Sigmoid colon (tissue), 7 donors: ENCODE results near the gene AATK. TPM values are rescaled to one million over a fixed set of nuclear protein-coding genes. Genes with fewer than 3 reads are reported as not detected.

Source experiments
- DNase-seq: peaks from one replicate; pipeline ENCODE4 v3.0.0-alpha.2; 2019
- H3K27ac ChIP-seq, 4 donors: fragments of 200-600 bp; sonication (generic); one replicate each; pipeline ENCODE4 v1.5.1; 2016 to 2019; ENCODE audit warnings: mild to moderate bottlenecking in 1 of 4
- H3K27me3 ChIP-seq, 3 donors: fragments of 200-600 bp; sonication (generic); one replicate each; pipeline ENCODE4 v1.5.1; 2019; ENCODE audit warnings: mild to moderate bottlenecking in 1 of 3
- H3K36me3 ChIP-seq, 4 donors: fragments of 200-600 bp; sonication (generic); one replicate each; pipeline ENCODE4 v1.5.1; 2016 to 2019
- H3K4me1 ChIP-seq, 4 donors: fragments of 200-600 bp; sonication (generic); one replicate each; pipeline ENCODE4 v1.5.1; 2017 to 2019
- H3K4me3 ChIP-seq, 4 donors: fragments of 200-600 bp; sonication (generic); one replicate each; pipeline ENCODE4 v1.5.1; 2017 to 2019; ENCODE audit warnings: mild to moderate bottlenecking in 2 of 4, moderate library complexity in 1 of 4
- H3K9me3 ChIP-seq, 4 donors: fragments of 200-600 bp in 3 of 4; sonication (generic) in 3 of 4; one replicate each; pipeline versions ENCODE4 v1.5.1 to v1.6.1; 2013 to 2019
- EP300 ChIP-seq, 4 donors: sonication (generic); formaldehyde crosslinking; IDR thresholded peaks; one replicate each; pipeline ENCODE4 v1.6.1; 2017; ENCODE audit warnings: antibody characterized with exemption in 4 of 4
- POLR2A ChIP-seq, 2 donors: fragments of 450-650 bp; IDR thresholded peaks; one replicate each; pipeline ENCODE4 v1.6.1; 2016; ENCODE audit warnings: antibody characterized with exemption in 2 of 2, mild to moderate bottlenecking in 2 of 2, moderate library complexity in 2 of 2
- POLR2AphosphoS5 ChIP-seq, 4 donors: sonication (generic); formaldehyde crosslinking; IDR thresholded peaks; one replicate each; pipeline ENCODE4 v1.6.1; 2017; ENCODE audit warnings: antibody characterized with exemption in 4 of 4
- WGBS, 2 donors: extraction: QIAGEN DNeasy Blood & Tissue Kit; methylation state at CpG; one replicate each; pipeline ENCODE4 v1.1.7; 2013; 5-methylcytosine and 5-hydroxymethylcytosine counted together
- intact Hi-C: fragments of 100-400 bp; cut with DNase I; formaldehyde crosslinking; loops from one replicate; pipeline ENCODE4 v1.15.1; 2023
- polyA plus RNA-seq, 3 donors: library from polyadenylated mRNA; stranded (reverse); fragments of 200-250 nt; gene quantifications; one replicate each; pipeline ENCODE4 v1.2.3, GENCODE V29; 2013
- total RNA-seq, 4 donors: library from RNA; depleted of rRNA; stranded (reverse); fragments of >200 nt; gene quantifications; one replicate each; pipeline ENCODE4 v1.1.0, GENCODE V29; 2016
- TF ChIP-seq, protein P1 (sequence below), 4 experiments: fragments of 450-650 bp in 3 of 4; fragments of 200-600 bp in 1 of 4; IDR thresholded peaks; one replicate each; pipeline ENCODE4 v1.5.1; 2016 to 2019; ENCODE audit warnings: antibody characterized with exemption in 4 of 4, mild to moderate bottlenecking in 3 of 4, moderate library complexity in 2 of 4
- donor health status: healthy with polysubstance abuse.
- donor health status: Bipolar disorder and iron deficiency.
- donor health status: healthy.

The AATK gene
- total and polyA plus RNA-seq, 7 donors: 0.16 to 9.6 (median 4.2) TPM

DNA sequence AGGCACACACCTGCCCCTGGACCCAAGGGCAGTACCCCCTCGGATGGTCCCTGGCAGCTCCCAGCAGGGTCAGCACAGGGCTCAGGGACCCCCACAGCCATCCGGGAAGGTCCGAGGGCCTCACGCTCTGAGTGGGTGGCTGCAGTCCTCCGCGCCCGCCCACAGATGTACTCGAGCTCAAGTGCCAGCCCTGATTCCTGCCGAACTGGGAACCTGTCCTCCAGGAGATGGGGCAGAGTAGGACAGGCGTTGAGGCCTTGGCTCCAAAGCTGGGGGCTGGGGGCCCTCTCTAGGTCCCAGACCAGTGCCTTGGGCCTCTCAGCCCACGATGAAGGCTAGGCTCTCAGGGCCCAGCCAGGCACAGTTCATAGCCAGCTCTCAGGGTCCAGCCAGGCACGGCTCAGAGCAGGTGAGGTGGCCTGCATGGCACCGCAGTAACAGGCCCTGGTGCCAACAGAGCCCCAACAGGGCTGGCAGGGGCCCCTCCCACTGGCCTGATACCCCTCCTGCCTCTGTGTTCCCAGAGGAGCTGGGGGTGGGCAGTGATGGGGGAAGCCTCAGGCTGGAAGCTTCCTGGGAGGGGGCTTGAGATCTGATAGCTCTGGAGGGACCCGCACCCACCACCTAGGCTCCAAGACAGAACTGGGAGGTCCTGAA is 36.2 kb downstream of the AATK start:
- no peak for DNase-seq
- intact Hi-C loops: no loop called here
- 80 to 87% methylated on average over 14 of the region's 14 CpGs for WGBS, 2 donors

DNA sequence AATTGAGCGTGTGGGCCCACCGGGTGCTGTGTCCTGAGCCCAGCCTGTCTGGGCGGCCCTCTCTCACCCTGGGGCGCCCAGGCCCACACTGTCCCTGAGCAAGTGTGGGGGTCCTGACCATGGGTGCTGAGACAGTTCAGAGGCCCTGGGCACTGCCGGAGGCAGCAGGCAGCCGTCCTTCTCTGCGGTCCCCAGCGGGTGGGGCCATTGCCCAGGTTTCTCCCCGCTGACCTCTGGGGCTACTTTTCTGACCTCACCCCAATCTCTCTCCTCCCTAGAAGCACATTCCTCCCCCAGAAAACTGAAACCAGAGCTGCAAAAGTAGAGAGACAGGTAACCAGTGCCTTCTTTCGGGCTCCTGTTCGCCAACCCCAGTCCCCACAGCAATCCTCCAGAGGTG is 36.7 kb downstream of the AATK start:
- no peaks in the 10 kb centered on the region for H3K27me3 ChIP-seq
- no peaks in the 10 kb centered on the region for H3K36me3 ChIP-seq
- DNase-seq: no peak
- TF ChIP-seq, protein P1, sequence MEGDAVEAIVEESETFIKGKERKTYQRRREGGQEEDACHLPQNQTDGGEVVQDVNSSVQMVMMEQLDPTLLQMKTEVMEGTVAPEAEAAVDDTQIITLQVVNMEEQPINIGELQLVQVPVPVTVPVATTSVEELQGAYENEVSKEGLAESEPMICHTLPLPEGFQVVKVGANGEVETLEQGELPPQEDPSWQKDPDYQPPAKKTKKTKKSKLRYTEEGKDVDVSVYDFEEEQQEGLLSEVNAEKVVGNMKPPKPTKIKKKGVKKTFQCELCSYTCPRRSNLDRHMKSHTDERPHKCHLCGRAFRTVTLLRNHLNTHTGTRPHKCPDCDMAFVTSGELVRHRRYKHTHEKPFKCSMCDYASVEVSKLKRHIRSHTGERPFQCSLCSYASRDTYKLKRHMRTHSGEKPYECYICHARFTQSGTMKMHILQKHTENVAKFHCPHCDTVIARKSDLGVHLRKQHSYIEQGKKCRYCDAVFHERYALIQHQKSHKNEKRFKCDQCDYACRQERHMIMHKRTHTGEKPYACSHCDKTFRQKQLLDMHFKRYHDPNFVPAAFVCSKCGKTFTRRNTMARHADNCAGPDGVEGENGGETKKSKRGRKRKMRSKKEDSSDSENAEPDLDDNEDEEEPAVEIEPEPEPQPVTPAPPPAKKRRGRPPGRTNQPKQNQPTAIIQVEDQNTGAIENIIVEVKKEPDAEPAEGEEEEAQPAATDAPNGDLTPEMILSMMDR (IDR thresholded peaks at IDR 0.05): no peak
- TF ChIP-seq POLR2AphosphoS5 (IDR thresholded peaks at IDR 0.05) (no peak), EP300 (IDR thresholded peaks at IDR 0.05) (no peak)
- intact Hi-C loops: no loop called here
- H3K27ac ChIP-seq: peak overlapping the region; percentile 38 to 65 (median 50)
- no peaks in the 10 kb centered on the region for H3K9me3 ChIP-seq
- no peaks in the 10 kb centered on the region for H3K4me1 ChIP-seq
- 84 to 93% methylated on average over 11 of the region's 11 CpGs for WGBS, 2 donors
- no peak overlapping the region for H3K4me3 ChIP-seq

More for the DNA sequence above, 36.2 kb downstream of the AATK start:
- H3K27me3 ChIP-seq: no peaks in the 10 kb centered on the region
- H3K4me3 ChIP-seq: no peak overlapping the region
- H3K4me1 ChIP-seq: no peaks in the 10 kb centered on the region
- no peaks in the 10 kb centered on the region for H3K9me3 ChIP-seq
- TF ChIP-seq, protein P1 (IDR thresholded peaks at IDR 0.05): no peak
- no peaks in the 10 kb centered on the region for H3K36me3 ChIP-seq
- H3K27ac ChIP-seq: peak overlapping the region; percentile 38 to 65 (median 50)

DNA sequence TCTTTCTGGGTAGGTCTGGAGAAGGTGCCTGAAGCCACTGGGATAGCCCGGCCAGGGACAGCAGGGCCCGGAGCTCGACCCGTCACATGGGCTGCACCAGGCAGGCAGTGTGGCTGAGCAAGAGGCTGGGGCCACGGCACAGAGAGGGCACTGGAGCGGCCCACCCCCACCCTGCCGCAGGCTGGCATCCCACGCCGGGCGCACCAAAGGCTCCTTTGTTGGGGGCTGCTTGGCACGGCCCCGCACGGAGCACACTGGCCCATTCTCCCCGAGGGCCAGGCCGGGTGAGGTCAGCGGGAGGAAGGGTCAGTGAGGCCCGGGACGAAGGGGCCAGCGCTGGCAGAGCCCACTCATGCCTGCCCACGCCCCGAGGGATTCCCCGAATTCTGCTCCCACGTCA is 37.2 kb downstream of the AATK start:
- H3K4me3 ChIP-seq: peak overlapping the region in 3 of 4 donors; percentile 15 to 32 (median 25)
- TF ChIP-seq POLR2A (IDR thresholded peaks at IDR 0.05) (peak in 1 of 2 donors; percentile 19), EP300 (IDR thresholded peaks at IDR 0.05) (no peak), POLR2AphosphoS5 (IDR thresholded peaks at IDR 0.05) (peak in 3 of 4 donors; percentile 21 to 75 (median 70))
- TF ChIP-seq, protein P1 (IDR thresholded peaks at IDR 0.05): no peak
- no peaks in the 10 kb centered on the region for H3K36me3 ChIP-seq
- no peaks in the 10 kb centered on the region for H3K9me3 ChIP-seq
- intact Hi-C loops: no loop called here
- H3K4me1 ChIP-seq: no peaks in the 10 kb centered on the region
- no peaks in the 10 kb centered on the region for H3K27me3 ChIP-seq
- H3K27ac ChIP-seq: peak overlapping the region; percentile 38 to 65 (median 52)
- 89 to 95% methylated on average over 23 of the region's 23 CpGs for WGBS, 2 donors
- DNase-seq: no peak

DNA sequence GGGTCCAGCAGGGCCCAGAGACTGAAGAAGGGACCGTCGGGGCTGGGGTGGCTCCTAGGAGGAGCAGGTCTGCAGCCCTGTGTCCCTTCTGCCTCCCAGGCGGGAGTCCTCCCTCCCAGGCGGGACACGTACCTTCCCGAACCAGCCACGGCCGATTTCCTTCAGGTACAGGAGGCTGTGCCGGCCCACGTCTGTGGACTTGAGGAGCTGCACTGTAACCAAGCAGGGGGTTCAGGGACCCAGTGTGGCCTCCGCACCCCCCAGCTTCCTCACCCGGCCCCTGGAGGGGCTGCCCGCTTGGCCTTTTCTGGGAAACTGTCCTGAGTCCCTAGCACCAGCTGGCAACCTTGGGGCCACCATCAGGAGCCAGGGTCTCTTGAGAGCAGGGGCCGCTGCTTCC is 37.7 kb downstream of the AATK start:
- Histone ChIP-seq H3K4me1 (no peaks in the 10 kb centered on the region), H3K27me3 (no peaks in the 10 kb centered on the region), H3K27ac (peak overlapping the region in 3 of 4 donors; percentile 32 to 60 (median 55)), H3K9me3 (no peaks in the 10 kb centered on the region), H3K4me3 (peak overlapping the region in 3 of 4 donors; percentile 15 to 32 (median 25)), H3K36me3 (no peaks in the 10 kb centered on the region)
- no peak for TF ChIP-seq POLR2AphosphoS5 (IDR thresholded peaks at IDR 0.05)
- no peak for TF ChIP-seq POLR2A (IDR thresholded peaks at IDR 0.05)
- no peak for TF ChIP-seq EP300 (IDR thresholded peaks at IDR 0.05)
- TF ChIP-seq, protein P1 (IDR thresholded peaks at IDR 0.05): no peak
- DNase-seq: no peak
- WGBS, 2 donors: 85 to 89% methylated on average over 14 of the region's 14 CpGs
- intact Hi-C loops: no loop called here
